SK-N-SH treated with all-trans-retinoic acid at 6 μM for 48 hours (cell line): ENCODE data around the gene EFCAB12.

Experiments used
- ARNTL ChIP-seq: fragments of 450-650 bp; formaldehyde crosslinking; IDR thresholded peaks from 2 replicates; pipeline ENCODE4 v1.5.0; 2020; ENCODE audit warnings: low read depth, mild to moderate bottlenecking, moderate library complexity, borderline replicate concordance
- BACH2 ChIP-seq: fragments of 250-450 bp; sonication (Bioruptor Pico); IDR thresholded peaks from 2 replicates; pipeline ENCODE4 v1.9.0; 2021; ENCODE audit warnings: mild to moderate bottlenecking, borderline replicate concordance
- CSDC2 ChIP-seq: fragments of 250-450 bp; sonication (Bioruptor Pico); IDR thresholded peaks from 2 replicates; pipeline ENCODE4 v1.5.0; 2020; ENCODE audit warnings: mild to moderate bottlenecking, moderate library complexity
- ESRRG ChIP-seq: fragments of 250-450 bp; sonication (Bioruptor Pico); IDR thresholded peaks from 2 replicates; pipeline ENCODE4 v1.6.1; 2021; ENCODE audit warnings: mild to moderate bottlenecking
- GLIS3 ChIP-seq: fragments of 250-450 bp; sonication (Bioruptor Pico); IDR thresholded peaks from 2 replicates; pipeline ENCODE4 v1.5.0; 2020; ENCODE audit warnings: mild to moderate bottlenecking, moderate library complexity
- ISL1 ChIP-seq: fragments of 250-450 bp; sonication (Bioruptor Pico); IDR thresholded peaks from 2 replicates; pipeline ENCODE4 v2.1.2; 2022; ENCODE audit warnings: mild to moderate bottlenecking, moderate library complexity
- OSR1 ChIP-seq: fragments of 250-450 bp; sonication (Bioruptor Pico); IDR thresholded peaks from 2 replicates; pipeline ENCODE4 v1.8.0; 2022; ENCODE audit warnings: moderate library complexity, mild to moderate bottlenecking, inconsistent platforms
- RARB ChIP-seq: fragments of 250-450 bp; sonication (Bioruptor Pico); IDR thresholded peaks from 2 replicates; pipeline ENCODE4 v1.8.0; 2021; ENCODE audit warnings: mild to moderate bottlenecking, moderate library complexity
- SNAI2 ChIP-seq: fragments of 250-450 bp; sonication (Bioruptor Pico); IDR thresholded peaks from 2 replicates; pipeline ENCODE4 v1.5.0; 2020; ENCODE audit warnings: mild to moderate bottlenecking, moderate library complexity
- ZNF8 ChIP-seq: fragments of 450-650 bp; formaldehyde crosslinking; IDR thresholded peaks from 2 replicates; pipeline ENCODE4 v1.5.0; 2020; ENCODE audit warnings: mild to moderate bottlenecking, moderate library complexity
- TF ChIP-seq, protein P1 (sequence below): fragments of 250-450 bp; sonication (Bioruptor Pico); IDR thresholded peaks from 2 replicates; pipeline ENCODE4 v1.5.0; 2020; ENCODE audit warnings: mild to moderate bottlenecking, moderate library complexity
- TF ChIP-seq, protein P2 (sequence below): fragments of 250-450 bp; sonication (Bioruptor Pico); IDR thresholded peaks from 2 replicates; pipeline ENCODE4 v1.8.0; 2020; ENCODE audit warnings: mild to moderate bottlenecking, moderate library complexity, borderline replicate concordance

- TF ChIP-seq CSDC2 (CRISPR knock-in tag), result no peak
- TF ChIP-seq, protein P1, sequence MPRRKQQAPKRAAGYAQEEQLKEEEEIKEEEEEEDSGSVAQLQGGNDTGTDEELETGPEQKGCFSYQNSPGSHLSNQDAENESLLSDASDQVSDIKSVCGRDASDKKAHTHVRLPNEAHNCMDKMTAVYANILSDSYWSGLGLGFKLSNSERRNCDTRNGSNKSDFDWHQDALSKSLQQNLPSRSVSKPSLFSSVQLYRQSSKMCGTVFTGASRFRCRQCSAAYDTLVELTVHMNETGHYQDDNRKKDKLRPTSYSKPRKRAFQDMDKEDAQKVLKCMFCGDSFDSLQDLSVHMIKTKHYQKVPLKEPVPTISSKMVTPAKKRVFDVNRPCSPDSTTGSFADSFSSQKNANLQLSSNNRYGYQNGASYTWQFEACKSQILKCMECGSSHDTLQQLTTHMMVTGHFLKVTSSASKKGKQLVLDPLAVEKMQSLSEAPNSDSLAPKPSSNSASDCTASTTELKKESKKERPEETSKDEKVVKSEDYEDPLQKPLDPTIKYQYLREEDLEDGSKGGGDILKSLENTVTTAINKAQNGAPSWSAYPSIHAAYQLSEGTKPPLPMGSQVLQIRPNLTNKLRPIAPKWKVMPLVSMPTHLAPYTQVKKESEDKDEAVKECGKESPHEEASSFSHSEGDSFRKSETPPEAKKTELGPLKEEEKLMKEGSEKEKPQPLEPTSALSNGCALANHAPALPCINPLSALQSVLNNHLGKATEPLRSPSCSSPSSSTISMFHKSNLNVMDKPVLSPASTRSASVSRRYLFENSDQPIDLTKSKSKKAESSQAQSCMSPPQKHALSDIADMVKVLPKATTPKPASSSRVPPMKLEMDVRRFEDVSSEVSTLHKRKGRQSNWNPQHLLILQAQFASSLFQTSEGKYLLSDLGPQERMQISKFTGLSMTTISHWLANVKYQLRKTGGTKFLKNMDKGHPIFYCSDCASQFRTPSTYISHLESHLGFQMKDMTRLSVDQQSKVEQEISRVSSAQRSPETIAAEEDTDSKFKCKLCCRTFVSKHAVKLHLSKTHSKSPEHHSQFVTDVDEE, result no peak
- TF ChIP-seq RARB, result no peak
- no peak for TF ChIP-seq OSR1 (CRISPR knock-in tag)
- no peak for TF ChIP-seq BACH2
- TF ChIP-seq, protein P2, sequence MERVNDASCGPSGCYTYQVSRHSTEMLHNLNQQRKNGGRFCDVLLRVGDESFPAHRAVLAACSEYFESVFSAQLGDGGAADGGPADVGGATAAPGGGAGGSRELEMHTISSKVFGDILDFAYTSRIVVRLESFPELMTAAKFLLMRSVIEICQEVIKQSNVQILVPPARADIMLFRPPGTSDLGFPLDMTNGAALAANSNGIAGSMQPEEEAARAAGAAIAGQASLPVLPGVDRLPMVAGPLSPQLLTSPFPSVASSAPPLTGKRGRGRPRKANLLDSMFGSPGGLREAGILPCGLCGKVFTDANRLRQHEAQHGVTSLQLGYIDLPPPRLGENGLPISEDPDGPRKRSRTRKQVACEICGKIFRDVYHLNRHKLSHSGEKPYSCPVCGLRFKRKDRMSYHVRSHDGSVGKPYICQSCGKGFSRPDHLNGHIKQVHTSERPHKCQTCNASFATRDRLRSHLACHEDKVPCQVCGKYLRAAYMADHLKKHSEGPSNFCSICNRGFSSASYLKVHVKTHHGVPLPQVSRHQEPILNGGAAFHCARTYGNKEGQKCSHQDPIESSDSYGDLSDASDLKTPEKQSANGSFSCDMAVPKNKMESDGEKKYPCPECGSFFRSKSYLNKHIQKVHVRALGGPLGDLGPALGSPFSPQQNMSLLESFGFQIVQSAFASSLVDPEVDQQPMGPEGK, result no peak
- TF ChIP-seq ISL1 (CRISPR knock-in tag), result no peak
- no peak for TF ChIP-seq ARNTL (CRISPR knock-in tag)
- no peak for TF ChIP-seq GLIS3 (CRISPR knock-in tag)
- TF ChIP-seq SNAI2 (CRISPR knock-in tag), result no peak
- no peak for TF ChIP-seq ZNF8 (CRISPR knock-in tag)
- no peak for TF ChIP-seq ESRRG (CRISPR knock-in tag)
Observed at GRCh38 chr3:129352650-129353588, 75.5 kb downstream of the EFCAB12 start.
